Uterus (tissue), 2 donors: Measurements from ENCODE around the gene CLTA.

Experiments used
- CTCF ChIP-seq, 4 experiments: fragments of 200-600 bp in 2 of 4; fragments of 450-650 bp in 2 of 4; sonication (generic) in 2 of 4; IDR thresholded peaks; one replicate each; pipeline ENCODE4 v1.5.1; 2016 to 2019; ENCODE audit warnings: antibody characterized with exemption in 4 of 4, mild to moderate bottlenecking in 2 of 4, moderate library complexity in 1 of 4
- POLR2A ChIP-seq, 2 donors: fragments of 450-650 bp; IDR thresholded peaks; one replicate each; pipeline ENCODE4 v1.6.1; 2016; ENCODE audit warnings: antibody characterized with exemption in 2 of 2, mild to moderate bottlenecking in 1 of 2, moderate library complexity in 1 of 2

- TF ChIP-seq CTCF (IDR thresholded peaks at IDR 0.05) (no peak), POLR2A (IDR thresholded peaks at IDR 0.05) (no peak)
These were observed 16.9 kb downstream of the CLTA start for GRCh38 chr9:36207546-36208012.
